PC-9 (cell line): ENCODE results near the gene ANKUB1.

Experiments used
- EZH2 ChIP-seq: fragments of 200-600 bp; sonication (generic); IDR thresholded peaks from 2 replicates; pipeline ENCODE4 v1.8.0; 2017; ENCODE audit warnings: antibody characterized with exemption, low read depth
- TF ChIP-seq, protein P1 (sequence below): fragments of 200-600 bp; sonication (generic); conservative IDR thresholded peaks from 2 replicates; pipeline ENCODE4 v1.6.1; 2017; ENCODE audit warnings: mixed run types, antibody characterized with exemption, mild to moderate bottlenecking, moderate library complexity

DNA sequence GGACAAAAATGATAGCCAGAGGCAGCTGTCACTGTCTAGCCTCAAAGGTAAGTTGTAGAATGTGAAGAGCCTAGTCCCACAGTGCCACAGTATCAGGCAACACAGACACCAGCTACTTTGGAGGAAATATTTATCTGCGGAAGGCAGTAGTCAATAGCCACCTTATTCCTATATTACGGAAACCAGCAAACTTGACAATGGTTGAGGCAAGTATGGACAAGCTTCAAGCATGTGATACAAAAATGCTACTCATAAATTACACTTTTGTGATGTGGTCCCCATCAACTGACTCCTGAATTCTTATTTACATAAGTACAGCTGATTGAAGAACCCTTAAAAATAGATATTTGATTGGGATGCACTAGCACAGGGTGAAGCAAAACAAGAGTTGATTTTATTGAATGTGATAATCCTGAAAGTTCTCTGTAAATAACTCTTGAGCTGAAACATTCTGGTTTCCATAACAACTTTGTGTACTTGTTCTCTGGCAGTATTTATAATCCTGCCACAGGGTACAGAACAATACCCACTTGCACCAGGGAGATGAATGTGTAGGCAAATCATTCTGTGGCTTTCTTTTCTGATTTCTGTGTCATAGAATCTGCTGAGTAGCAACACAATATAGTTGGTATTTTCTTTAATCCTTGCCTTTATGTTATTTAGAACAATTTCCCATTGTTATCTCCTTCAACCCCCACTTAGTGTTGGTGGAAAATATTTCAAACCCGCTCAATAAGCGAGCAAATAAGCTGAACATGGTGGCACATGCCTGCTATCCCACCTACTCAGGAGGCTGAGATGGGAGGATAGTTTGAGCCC lies at the start of gene ANKUB1:
- TF ChIP-seq, protein P1, sequence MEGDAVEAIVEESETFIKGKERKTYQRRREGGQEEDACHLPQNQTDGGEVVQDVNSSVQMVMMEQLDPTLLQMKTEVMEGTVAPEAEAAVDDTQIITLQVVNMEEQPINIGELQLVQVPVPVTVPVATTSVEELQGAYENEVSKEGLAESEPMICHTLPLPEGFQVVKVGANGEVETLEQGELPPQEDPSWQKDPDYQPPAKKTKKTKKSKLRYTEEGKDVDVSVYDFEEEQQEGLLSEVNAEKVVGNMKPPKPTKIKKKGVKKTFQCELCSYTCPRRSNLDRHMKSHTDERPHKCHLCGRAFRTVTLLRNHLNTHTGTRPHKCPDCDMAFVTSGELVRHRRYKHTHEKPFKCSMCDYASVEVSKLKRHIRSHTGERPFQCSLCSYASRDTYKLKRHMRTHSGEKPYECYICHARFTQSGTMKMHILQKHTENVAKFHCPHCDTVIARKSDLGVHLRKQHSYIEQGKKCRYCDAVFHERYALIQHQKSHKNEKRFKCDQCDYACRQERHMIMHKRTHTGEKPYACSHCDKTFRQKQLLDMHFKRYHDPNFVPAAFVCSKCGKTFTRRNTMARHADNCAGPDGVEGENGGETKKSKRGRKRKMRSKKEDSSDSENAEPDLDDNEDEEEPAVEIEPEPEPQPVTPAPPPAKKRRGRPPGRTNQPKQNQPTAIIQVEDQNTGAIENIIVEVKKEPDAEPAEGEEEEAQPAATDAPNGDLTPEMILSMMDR: no peak
- TF ChIP-seq EZH2: no peak
